GM19455 (cell line): Measurements from ENCODE around the gene PCSK5.

Source experiments
- ATAC-seq: cut with Tn5 transposase; IDR thresholded peaks from one replicate; pipeline ENCODE4 v1.9.1; 2021; ENCODE audit not compliant: unreplicated experiment

The PCSK5 gene

GRCh38 chr9:76373173-76373783 is 482.8 kb downstream of the PCSK5 start:
- ATAC-seq = no peak

GRCh38 chr9:76373784-76374474 is 483.5 kb downstream of the PCSK5 start:
- no peak for ATAC-seq

GRCh38 chr9:76374783-76375559 is 484.5 kb downstream of the PCSK5 start:
- no peak for ATAC-seq

GRCh38 chr9:76377791-76378190 is 487.3 kb downstream of the PCSK5 start:
- ATAC-seq = no peak

- no peak for ATAC-seq
Observed at GRCh38 chr9:76378367-76379073, 488.0 kb downstream of the PCSK5 start.

GRCh38 chr9:76379494-76379893 is 489.0 kb downstream of the PCSK5 start:
- ATAC-seq = no peak

GRCh38 chr9:76390656-76391055 is 500.2 kb downstream of the PCSK5 start:
- no peak for ATAC-seq

GRCh38 chr9:76394195-76394959 is 503.9 kb downstream of the PCSK5 start, which contains the start of gene RFK:
RFK (minus strand) TSS chr9:76394426; CDS start chr9:76394171, 255 bp downstream.
- ATAC-seq = peak; percentile 74

GRCh38 chr9:76394960-76395252 is 504.4 kb downstream of the PCSK5 start:
- peak; percentile 58 for ATAC-seq

GRCh38 chr9:76395381-76395780 is 504.9 kb downstream of the PCSK5 start:
- ATAC-seq = no peak

- no peak for ATAC-seq
Observed at GRCh38 chr9:76396144-76396543, 505.7 kb downstream of the PCSK5 start.

GRCh38 chr9:76396597-76396996 is 506.1 kb downstream of the PCSK5 start:
- no peak for ATAC-seq

- no peak for ATAC-seq
Observed at GRCh38 chr9:76399856-76400255, 509.4 kb downstream of the PCSK5 start.

- no peak for ATAC-seq
Observed at GRCh38 chr9:76400534-76401096, 510.1 kb downstream of the PCSK5 start.

- no peak for ATAC-seq
Observed at GRCh38 chr9:76401176-76401575, 510.7 kb downstream of the PCSK5 start.

- no peak for ATAC-seq
Observed at GRCh38 chr9:76401580-76402354, 511.3 kb downstream of the PCSK5 start.

- peak; percentile 89 for ATAC-seq
Observed at GRCh38 chr9:76403352-76403751, 512.9 kb downstream of the PCSK5 start.

GRCh38 chr9:76404401-76404800 is 513.9 kb downstream of the PCSK5 start:
- no peak for ATAC-seq

- ATAC-seq = no peak
Observed at GRCh38 chr9:76405340-76405739, 514.9 kb downstream of the PCSK5 start.

- ATAC-seq = no peak
Observed at GRCh38 chr9:76405868-76406267, 515.4 kb downstream of the PCSK5 start.
